ENCODE measurements around the gene KNDC1. TPM values are rescaled to one million over a fixed set of nuclear protein-coding genes. Genes with fewer than 3 reads are reported as not detected.

Gene KNDC1
- total RNA-seq, 1 donor from 2014 or later = 0.25 TPM

Other genes with a start within 250 kb of the KNDC1 start
- 2.4 and 6.1 TPM in 2 replicates for gene CFAP46, start 217.6 kb upstream of the KNDC1 start, total RNA-seq
- not detected in 2 replicates for gene ADGRA1, start 72.3 kb upstream of the KNDC1 start, total RNA-seq
- not detected in 2 replicates for gene UTF1, start 70.0 kb downstream of the KNDC1 start, total RNA-seq
- not detected in 2 replicates for gene VENTX, start 77.6 kb downstream of the KNDC1 start, total RNA-seq
- 1.6 and 15.8 TPM in 2 replicates for gene ADAM8, start 116.6 kb downstream of the KNDC1 start, total RNA-seq
- 76.0 and 77.1 TPM in 2 replicates for gene TUBGCP2, start 148.7 kb downstream of the KNDC1 start, total RNA-seq
- 14.6 and 38.6 TPM in 2 replicates for gene ZNF511, start 148.7 kb downstream of the KNDC1 start, total RNA-seq
- not detected in 2 replicates for gene CALY, start 176.7 kb downstream of the KNDC1 start, total RNA-seq
- not detected in 2 replicates for gene PRAP1, start 187.2 kb downstream of the KNDC1 start, total RNA-seq
- gene FUOM, start 197.8 kb downstream of the KNDC1 start, total RNA-seq = 6.3 and 56.8 TPM in 2 replicates
- gene ECHS1, start 213.1 kb downstream of the KNDC1 start, total RNA-seq = 110 and 133 TPM in 2 replicates
- gene PAOX, start 219.0 kb downstream of the KNDC1 start, total RNA-seq = 7.8 and 17.7 TPM in 2 replicates
- 35.8 and 46.6 TPM in 2 replicates for gene MTG1, start 233.9 kb downstream of the KNDC1 start, total RNA-seq